ENCODE measurements around the gene PRTN3. TPM values are rescaled to one million over a fixed set of nuclear protein-coding genes. Genes with fewer than 3 reads are reported as not detected.

PRTN3 gene
- total RNA-seq, 1 donor from 2014 or later, result not detected

DNA sequence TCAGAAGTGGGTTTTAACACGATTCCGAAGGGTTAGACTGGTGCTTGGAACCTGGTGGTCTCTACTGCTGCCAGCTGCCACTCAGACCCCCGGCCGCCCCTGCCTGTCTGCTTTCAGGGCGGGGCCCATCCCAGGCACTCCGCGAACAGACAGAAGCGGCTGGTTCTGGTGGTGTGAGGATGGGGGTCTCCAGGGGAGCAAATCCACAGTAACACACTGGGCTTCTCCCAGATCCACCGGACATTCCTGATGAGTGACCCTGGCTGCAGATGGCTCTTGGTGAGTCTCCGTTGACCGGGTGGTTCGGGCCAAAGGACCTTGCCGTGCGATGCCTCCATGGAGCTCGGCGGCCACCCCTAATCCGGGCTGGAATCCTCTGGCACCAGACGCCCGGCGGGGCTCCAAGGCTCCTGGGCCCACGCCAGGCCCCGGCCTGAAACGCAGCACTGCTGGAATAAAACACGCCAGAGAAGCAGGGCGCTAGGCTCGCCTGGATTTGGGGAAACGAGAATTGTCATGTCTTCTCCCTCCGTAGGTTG is 45.7 kb upstream of the PRTN3 start:
- peaks cover 10% of the 10 kb centered on the region for H3K36me3 Mint-ChIP-seq
- TF ChIP-seq CTCF (conservative IDR thresholded peaks at IDR 0.05), result no peak
- H3K9me3 Mint-ChIP-seq, result no peaks in the 10 kb centered on the region
- no peak for DNase-seq (ENCODE audit: extremely low spot score, unreplicated experiment)
- no peak overlapping the region for H3K27ac Mint-ChIP-seq
- H3K4me1 Mint-ChIP-seq (ENCODE audit: unreplicated experiment), result peaks cover 21% of the 10 kb centered on the region
- peaks cover 6% of the 10 kb centered on the region for H3K27me3 Mint-ChIP-seq
- H3K4me3 Mint-ChIP-seq, result no peak overlapping the region

- Mint-ChIP-seq H3K4me3 (no peak overlapping the region), H3K27ac (no peak overlapping the region), H3K27me3 (peaks cover 6% of the 10 kb centered on the region), H3K36me3 (peaks cover 15% of the 10 kb centered on the region), H3K9me3 (no peaks in the 10 kb centered on the region), H3K4me1 (ENCODE audit: unreplicated experiment) (peaks cover 26% of the 10 kb centered on the region)
- no peak for DNase-seq (ENCODE audit: extremely low spot score, unreplicated experiment)
- no peak for TF ChIP-seq CTCF (conservative IDR thresholded peaks at IDR 0.05)
These were observed 44.9 kb upstream of the PRTN3 start for GRCh38 chr19:795691-796581.

- Mint-ChIP-seq H3K27ac (peak within 1 kb of the TSS; percentile 98), H3K4me3 (peak within 1 kb of the TSS; percentile 97), H3K9me3 (no peaks in the 10 kb centered on the region), H3K4me1 (ENCODE audit: unreplicated experiment) (peaks cover 21% of the 10 kb centered on the region), H3K36me3 (peaks cover 15% of the 10 kb centered on the region), H3K27me3 (peaks cover 6% of the 10 kb centered on the region)
- TF ChIP-seq CTCF (conservative IDR thresholded peaks at IDR 0.05), result peak; percentile 12
- DNase-seq (ENCODE audit: extremely low spot score, unreplicated experiment), result peak; percentile 100
These were observed 43.9 kb upstream of the PRTN3 start, which contains the start of gene PTBP1 for GRCh38 chr19:796692-797527. Gene PTBP1 (plus strand): TSS chr19:797452. CDS start chr19:797498, 46 bp downstream.

- no peak for TF ChIP-seq CTCF (conservative IDR thresholded peaks at IDR 0.05)
- Mint-ChIP-seq H3K36me3 (peaks cover 18% of the 10 kb centered on the region), H3K27me3 (peaks cover 6% of the 10 kb centered on the region), H3K4me3 (peak overlapping the region; percentile 97), H3K27ac (peak overlapping the region; percentile 98), H3K9me3 (no peaks in the 10 kb centered on the region), H3K4me1 (ENCODE audit: unreplicated experiment) (peaks cover 25% of the 10 kb centered on the region)
- peak; percentile 95 for DNase-seq (ENCODE audit: extremely low spot score, unreplicated experiment)
These were observed 43.0 kb upstream of the PRTN3 start for GRCh38 chr19:797528-798414.

Data from type B pancreatic cell (in vitro differentiated cells).